ENCODE results near the gene MYH1.

- TF ChIP-seq TCF12 (IDR thresholded peaks at IDR 0.05), result no peak
- no peak for TF ChIP-seq TCF12 (CRISPR knock-in tag; IDR thresholded peaks at IDR 0.05)
- no peak for TF ChIP-seq SIX4 (CRISPR knock-in tag; IDR thresholded peaks at IDR 0.05)
- TF ChIP-seq ZSCAN9 (CRISPR knock-in tag; IDR thresholded peaks at IDR 0.05; ENCODE audit: borderline replicate concordance), result no peak
- TF ChIP-seq KDM1A (CRISPR knock-in tag; IDR thresholded peaks at IDR 0.05), result no peak
- no peak for TF ChIP-seq CTCF (CRISPR knock-in tag; IDR thresholded peaks at IDR 0.05)
- TF ChIP-seq RAD21 (CRISPR knock-in tag; IDR thresholded peaks at IDR 0.05), result no peak
- TF ChIP-seq POLR2A (IDR thresholded peaks at IDR 0.05; ENCODE audit: insufficient read depth in 1 of 2, low read depth in 2 of 2, low read length in 2 of 2), result no peak
- TF ChIP-seq SUZ12 (IDR thresholded peaks at IDR 0.05; ENCODE audit: low read depth, low read length), result no peak
- no peak for TF ChIP-seq TFAP4 (IDR thresholded peaks at IDR 0.05; ENCODE audit: borderline replicate concordance, low read depth)
- no peak for TF ChIP-seq NR1H2 (CRISPR knock-in tag; IDR thresholded peaks at IDR 0.05; ENCODE audit: borderline replicate concordance, low read depth)
- TF ChIP-seq ZBTB43 (CRISPR knock-in tag; conservative IDR thresholded peaks at IDR 0.05), result no peak
Observed at GRCh38 chr17:10547351-10547750, 29.0 kb upstream of the MYH1 start.
